NT2/D1 (cell line): ENCODE data around the gene KAZALD1.
A peak's percentile ranks its signal among the peaks of the same experiment; 100 is the strongest.

Source experiments
- DNase-seq: peaks from one replicate; pipeline ENCODE4 v3.0.0-alpha.2; 2011; ENCODE audit warnings: low read depth, low spot score
- H3K27me3 ChIP-seq: 2 replicates; pipeline ENCODE4 v1.6.0; 2011; ENCODE audit warnings: mild to moderate bottlenecking; ENCODE audit not compliant: insufficient read length, insufficient read depth
- H3K36me3 ChIP-seq: 2 replicates; pipeline ENCODE4 v1.6.1; 2011; ENCODE audit warnings: mild to moderate bottlenecking, low read length, mixed read lengths; ENCODE audit not compliant: insufficient read depth, insufficient read length
- H3K4me1 ChIP-seq: 2 replicates; pipeline ENCODE4 v1.5.1; 2011; ENCODE audit not compliant: insufficient read depth, insufficient read length
- H3K4me3 ChIP-seq: 2 replicates; pipeline ENCODE4 v1.5.1; 2011; ENCODE audit warnings: low read depth; ENCODE audit not compliant: insufficient read length
- H3K9ac ChIP-seq: 2 replicates; pipeline ENCODE4 v1.6.0; 2011; ENCODE audit warnings: low read depth; ENCODE audit not compliant: insufficient read length
- H3K9me3 ChIP-seq: 2 replicates; pipeline ENCODE4 v1.5.1; 2011; ENCODE audit warnings: mild to moderate bottlenecking, low read length; ENCODE audit not compliant: insufficient read depth
- SUZ12 ChIP-seq: IDR thresholded peaks from 2 replicates; pipeline ENCODE4 v1.6.1; 2011; ENCODE audit not compliant: insufficient read length, insufficient read depth; ENCODE audit errors: extremely low read depth
- YY1 ChIP-seq: IDR thresholded peaks from 2 replicates; pipeline ENCODE4 v1.6.1; 2011; ENCODE audit not compliant: insufficient read length, insufficient read depth
- ZNF274 ChIP-seq: IDR thresholded peaks from 2 replicates; pipeline ENCODE4 v1.6.1; 2011; ENCODE audit warnings: mild to moderate bottlenecking, low read depth, low read length

The KAZALD1 gene

GRCh38 chr10:101061624-101062231 lies at the start of gene KAZALD1:
TSS of gene KAZALD1 (plus strand) at chr10:101061989. CDS start at chr10:101062593, 604 bp downstream.
- peaks cover 47% of the 10 kb centered on the region for H3K27me3 ChIP-seq
- H3K4me1 ChIP-seq, result peaks cover 14% of the 10 kb centered on the region
- TF ChIP-seq ZNF274 (no peak), SUZ12 (no peak), YY1 (no peak)
- no peaks in the 10 kb centered on the region; the same call in 1 of the 2 replicates for H3K9me3 ChIP-seq
- peak within 1 kb of the TSS; percentile 91 for H3K9ac ChIP-seq
- peaks cover 4% of the 10 kb centered on the region for H3K36me3 ChIP-seq
- no peak for DNase-seq
- peak within 1 kb of the TSS; percentile 78 for H3K4me3 ChIP-seq

- DNase-seq, result no peak
- Histone ChIP-seq H3K4me1 (peaks cover 14% of the 10 kb centered on the region), H3K9ac (no peak overlapping the region), H3K9me3 (no peaks in the 10 kb centered on the region), H3K36me3 (no peaks in the 10 kb centered on the region), H3K27me3 (peaks cover 7% of the 10 kb centered on the region), H3K4me3 (no peak overlapping the region)
- TF ChIP-seq ZNF274, result no peak
- TF ChIP-seq YY1, result no peak
- TF ChIP-seq SUZ12, result no peak
These were observed 49.0 kb upstream of the KAZALD1 start for GRCh38 chr10:101012525-101013364.

GRCh38 chr10:101013365-101013825 lies 48.4 kb upstream of the KAZALD1 start:
- H3K27me3 ChIP-seq, result peaks cover 13% of the 10 kb centered on the region
- peaks cover 14% of the 10 kb centered on the region for H3K4me1 ChIP-seq
- no peaks in the 10 kb centered on the region for H3K9me3 ChIP-seq
- no peak overlapping the region for H3K9ac ChIP-seq
- DNase-seq, result no peak
- no peaks in the 10 kb centered on the region for H3K36me3 ChIP-seq
- no peak for TF ChIP-seq SUZ12
- TF ChIP-seq YY1, result no peak
- no peak for TF ChIP-seq ZNF274
- H3K4me3 ChIP-seq, result no peak overlapping the region

- peaks cover 13% of the 10 kb centered on the region for H3K4me1 ChIP-seq
- H3K9ac ChIP-seq, result no peak overlapping the region
- no peaks in the 10 kb centered on the region for H3K36me3 ChIP-seq
- TF ChIP-seq SUZ12 (no peak), ZNF274 (no peak), YY1 (no peak)
- peaks cover 21% of the 10 kb centered on the region for H3K27me3 ChIP-seq
- no peak overlapping the region for H3K4me3 ChIP-seq
- no peaks in the 10 kb centered on the region for H3K9me3 ChIP-seq
- DNase-seq, result no peak
These were observed 47.4 kb upstream of the KAZALD1 start for GRCh38 chr10:101014230-101014884.

- Histone ChIP-seq H3K9ac (no peak overlapping the region), H3K4me3 (no peak overlapping the region), H3K36me3 (no peaks in the 10 kb centered on the region), H3K27me3 (peaks cover 21% of the 10 kb centered on the region), H3K9me3 (no peaks in the 10 kb centered on the region), H3K4me1 (peaks cover 13% of the 10 kb centered on the region)
- DNase-seq, result no peak
- TF ChIP-seq SUZ12 (no peak), ZNF274 (no peak), YY1 (no peak)
These were observed 46.7 kb upstream of the KAZALD1 start for GRCh38 chr10:101014966-101015581.

- peaks cover 13% of the 10 kb centered on the region for H3K4me1 ChIP-seq
- H3K27me3 ChIP-seq, result peaks cover 21% of the 10 kb centered on the region
- no peaks in the 10 kb centered on the region for H3K9me3 ChIP-seq
These were observed 46.2 kb upstream of the KAZALD1 start for GRCh38 chr10:101015582-101015973.

More at GRCh38 chr10:101015582-101015973, 46.2 kb upstream of the KAZALD1 start:
- Histone ChIP-seq H3K4me3 (no peak overlapping the region), H3K9ac (no peak overlapping the region), H3K36me3 (no peaks in the 10 kb centered on the region)
- no peak for TF ChIP-seq YY1
- TF ChIP-seq ZNF274, result no peak
- no peak for TF ChIP-seq SUZ12
- no peak for DNase-seq
